Measurements from ENCODE around the gene CASZ1. TPM values are rescaled to one million over a fixed set of nuclear protein-coding genes. Genes with fewer than 3 reads are reported as not detected.

CASZ1 gene
- total and polyA plus RNA-seq, 10 of the 15 experiments (the other 5 are each of a cell fraction or from before 2014, with no cell fraction given), result 0.52 to 9.8 (median 3.7) TPM

DNA sequence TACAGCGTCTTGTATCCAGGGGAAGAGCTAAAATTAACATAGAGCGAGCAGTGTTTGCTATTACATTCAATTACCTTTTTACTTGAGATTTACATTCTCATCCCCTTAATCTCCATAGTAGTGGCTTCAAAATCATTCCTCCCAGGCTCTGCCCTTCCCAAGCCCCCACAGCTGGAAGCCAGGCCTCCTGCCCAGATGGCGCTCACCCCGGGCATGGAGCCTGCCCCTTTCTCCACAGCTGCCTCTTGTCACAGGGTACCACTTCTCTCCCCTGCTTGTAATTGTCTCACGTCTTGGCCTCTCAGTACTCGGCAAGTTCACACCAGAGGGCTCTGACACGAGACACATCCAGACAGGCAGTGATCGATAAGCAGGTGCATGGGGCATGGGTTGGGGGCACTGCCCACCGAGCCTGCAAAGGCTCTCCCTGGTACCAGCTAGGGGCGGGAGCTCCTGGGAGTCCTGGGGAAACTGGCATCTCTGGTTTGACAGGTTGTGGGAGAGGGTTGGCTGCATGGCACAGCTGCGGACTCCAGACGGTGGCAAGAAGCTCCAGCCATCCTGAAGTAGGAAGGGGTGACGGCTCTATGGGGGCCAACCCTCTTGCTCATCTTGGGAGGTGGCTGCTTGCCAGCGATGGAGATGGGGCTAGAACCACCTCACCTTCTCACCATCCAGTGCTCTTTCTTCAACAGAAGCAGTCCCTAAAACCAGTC, 20.1 kb downstream of the CASZ1 start:
- ATAC-seq (no peak), FAIRE-seq (no peak), DNase-seq (ENCODE audit: low read depth, low spot score) (no peak)
- in situ Hi-C loops (cut with MboI), result no loop called here
- H4K20me1 ChIP-seq (ENCODE audit: control insufficient read depth, insufficient read depth), result no peaks in the 10 kb centered on the region
- no peaks in the 10 kb centered on the region for H3K79me2 ChIP-seq (ENCODE audit: control insufficient read depth, insufficient read depth, low read length)
- no peak overlapping the region for H3K27ac ChIP-seq (ENCODE audit: control insufficient read depth, insufficient read depth)
- H3K4me3 ChIP-seq, result no peak overlapping the region
- H3K9me3 ChIP-seq (replicated peaks; ENCODE audit: control insufficient read depth, insufficient read depth, low read length), result no peaks in the 10 kb centered on the region
- BruUV-seq (replicated peaks), result no TSS peak
- no peaks in the 10 kb centered on the region for H3K36me3 ChIP-seq (ENCODE audit: control insufficient read depth in 2 of 2, insufficient read depth in 2 of 2, low read length in 1 of 2)
- intact Hi-C loops (cut with micrococcal nuclease; ENCODE audit: unreplicated experiment), result no loop called here
- RAD21 ChIA-PET (ENCODE audit: unreplicated experiment), result no interaction called here
- CTCF ChIA-PET, result interaction anchor here (1.0 kb wide), 1 partner anchor 269 kb away, joined by 3 read pairs; no protein-coding TSS in a partner anchor
- POLR2A ChIA-PET, result no interaction called here
- H3K9ac ChIP-seq (ENCODE audit: control insufficient read depth, insufficient read depth, low read length), result no peak overlapping the region
- no peak overlapping the region for H2AFZ ChIP-seq (ENCODE audit: control insufficient read depth, low read depth, low read length)
- no peak overlapping the region for H3K4me2 ChIP-seq (ENCODE audit: control insufficient read depth, insufficient read depth)
- peaks cover 2 to 3% of the 10 kb centered on the region in 2 experiments; a peak in 2 of 4 replicates for H3K27me3 ChIP-seq (replicated peaks in 1 of 2; ENCODE audit: control insufficient read depth in 2 of 2, insufficient read depth in 2 of 2, low read length in 1 of 2)
- SMC1A ChIA-PET (ENCODE audit: uncharacterized antibody, unreplicated experiment), result no interaction called here
- WGBS (ENCODE audit: insufficient coverage, insufficient replicate concordance, low lambda C conversion rate, missing lambda C conversion rate), result 54% methylated on average over 11 of the region's 14 CpGs
- H3K4me1 ChIP-seq (ENCODE audit: control insufficient read depth, insufficient read depth, low read length), result no peaks in the 10 kb centered on the region
- no peak for TF ChIP-seq RB1 (IDR thresholded peaks at IDR 0.05; ENCODE audit: borderline replicate concordance)
- no peak for TF ChIP-seq RBBP5 (conservative IDR thresholded peaks at IDR 0.05)
- TF ChIP-seq POLR2AphosphoS2 (IDR thresholded peaks at IDR 0.05; ENCODE audit: low read depth, low read length), result no peak
- TF ChIP-seq, protein P1, sequence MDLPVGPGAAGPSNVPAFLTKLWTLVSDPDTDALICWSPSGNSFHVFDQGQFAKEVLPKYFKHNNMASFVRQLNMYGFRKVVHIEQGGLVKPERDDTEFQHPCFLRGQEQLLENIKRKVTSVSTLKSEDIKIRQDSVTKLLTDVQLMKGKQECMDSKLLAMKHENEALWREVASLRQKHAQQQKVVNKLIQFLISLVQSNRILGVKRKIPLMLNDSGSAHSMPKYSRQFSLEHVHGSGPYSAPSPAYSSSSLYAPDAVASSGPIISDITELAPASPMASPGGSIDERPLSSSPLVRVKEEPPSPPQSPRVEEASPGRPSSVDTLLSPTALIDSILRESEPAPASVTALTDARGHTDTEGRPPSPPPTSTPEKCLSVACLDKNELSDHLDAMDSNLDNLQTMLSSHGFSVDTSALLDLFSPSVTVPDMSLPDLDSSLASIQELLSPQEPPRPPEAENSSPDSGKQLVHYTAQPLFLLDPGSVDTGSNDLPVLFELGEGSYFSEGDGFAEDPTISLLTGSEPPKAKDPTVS (IDR thresholded peaks at IDR 0.05; ENCODE audit: low read depth, low read length), result no peak
- no peak for TF ChIP-seq FOXM1 (IDR thresholded peaks at IDR 0.05; ENCODE audit: low read depth, low read length)
- TF ChIP-seq ZNF274 (IDR thresholded peaks at IDR 0.05; ENCODE audit: insufficient read depth, insufficient read length), result no peak
- TF ChIP-seq SRF (IDR thresholded peaks at IDR 0.05; ENCODE audit: low read depth in 2 of 2, low read length in 2 of 2), result no peak
- no peak for TF ChIP-seq BHLHE40 (IDR thresholded peaks at IDR 0.05; ENCODE audit: borderline replicate concordance in 1 of 2, low read depth in 2 of 2, low read length in 1 of 2)
- TF ChIP-seq, protein P2, sequence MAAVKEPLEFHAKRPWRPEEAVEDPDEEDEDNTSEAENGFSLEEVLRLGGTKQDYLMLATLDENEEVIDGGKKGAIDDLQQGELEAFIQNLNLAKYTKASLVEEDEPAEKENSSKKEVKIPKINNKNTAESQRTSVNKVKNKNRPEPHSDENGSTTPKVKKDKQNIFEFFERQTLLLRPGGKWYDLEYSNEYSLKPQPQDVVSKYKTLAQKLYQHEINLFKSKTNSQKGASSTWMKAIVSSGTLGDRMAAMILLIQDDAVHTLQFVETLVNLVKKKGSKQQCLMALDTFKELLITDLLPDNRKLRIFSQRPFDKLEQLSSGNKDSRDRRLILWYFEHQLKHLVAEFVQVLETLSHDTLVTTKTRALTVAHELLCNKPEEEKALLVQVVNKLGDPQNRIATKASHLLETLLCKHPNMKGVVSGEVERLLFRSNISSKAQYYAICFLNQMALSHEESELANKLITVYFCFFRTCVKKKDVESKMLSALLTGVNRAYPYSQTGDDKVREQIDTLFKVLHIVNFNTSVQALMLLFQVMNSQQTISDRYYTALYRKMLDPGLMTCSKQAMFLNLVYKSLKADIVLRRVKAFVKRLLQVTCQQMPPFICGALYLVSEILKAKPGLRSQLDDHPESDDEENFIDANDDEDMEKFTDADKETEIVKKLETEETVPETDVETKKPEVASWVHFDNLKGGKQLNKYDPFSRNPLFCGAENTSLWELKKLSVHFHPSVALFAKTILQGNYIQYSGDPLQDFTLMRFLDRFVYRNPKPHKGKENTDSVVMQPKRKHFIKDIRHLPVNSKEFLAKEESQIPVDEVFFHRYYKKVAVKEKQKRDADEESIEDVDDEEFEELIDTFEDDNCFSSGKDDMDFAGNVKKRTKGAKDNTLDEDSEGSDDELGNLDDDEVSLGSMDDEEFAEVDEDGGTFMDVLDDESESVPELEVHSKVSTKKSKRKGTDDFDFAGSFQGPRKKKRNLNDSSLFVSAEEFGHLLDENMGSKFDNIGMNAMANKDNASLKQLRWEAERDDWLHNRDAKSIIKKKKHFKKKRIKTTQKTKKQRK (IDR thresholded peaks at IDR 0.05; ENCODE audit: low read depth, low read length), result no peak
- TF ChIP-seq STAT3 (IDR thresholded peaks at IDR 0.05; ENCODE audit: low read depth, low read length), result no peak
- TF ChIP-seq, protein P3, sequence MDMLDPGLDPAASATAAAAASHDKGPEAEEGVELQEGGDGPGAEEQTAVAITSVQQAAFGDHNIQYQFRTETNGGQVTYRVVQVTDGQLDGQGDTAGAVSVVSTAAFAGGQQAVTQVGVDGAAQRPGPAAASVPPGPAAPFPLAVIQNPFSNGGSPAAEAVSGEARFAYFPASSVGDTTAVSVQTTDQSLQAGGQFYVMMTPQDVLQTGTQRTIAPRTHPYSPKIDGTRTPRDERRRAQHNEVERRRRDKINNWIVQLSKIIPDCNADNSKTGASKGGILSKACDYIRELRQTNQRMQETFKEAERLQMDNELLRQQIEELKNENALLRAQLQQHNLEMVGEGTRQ (IDR thresholded peaks at IDR 0.05; ENCODE audit: borderline replicate concordance, low read depth, low read length), result no peak
- no peak for TF ChIP-seq NFIC (IDR thresholded peaks at IDR 0.05; ENCODE audit: low read depth, low read length)
- TF ChIP-seq, protein P4, sequence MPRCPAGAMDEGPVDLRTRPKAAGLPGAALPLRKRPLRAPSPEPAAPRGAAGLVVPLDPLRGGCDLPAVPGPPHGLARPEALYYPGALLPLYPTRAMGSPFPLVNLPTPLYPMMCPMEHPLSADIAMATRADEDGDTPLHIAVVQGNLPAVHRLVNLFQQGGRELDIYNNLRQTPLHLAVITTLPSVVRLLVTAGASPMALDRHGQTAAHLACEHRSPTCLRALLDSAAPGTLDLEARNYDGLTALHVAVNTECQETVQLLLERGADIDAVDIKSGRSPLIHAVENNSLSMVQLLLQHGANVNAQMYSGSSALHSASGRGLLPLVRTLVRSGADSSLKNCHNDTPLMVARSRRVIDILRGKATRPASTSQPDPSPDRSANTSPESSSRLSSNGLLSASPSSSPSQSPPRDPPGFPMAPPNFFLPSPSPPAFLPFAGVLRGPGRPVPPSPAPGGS (IDR thresholded peaks at IDR 0.05; ENCODE audit: borderline replicate concordance, insufficient read depth, low read depth, low read length, poor library complexity, severe bottlenecking), result no peak
